Measurements from ENCODE around the gene SLC24A5.

The SLC24A5 gene

DNA sequence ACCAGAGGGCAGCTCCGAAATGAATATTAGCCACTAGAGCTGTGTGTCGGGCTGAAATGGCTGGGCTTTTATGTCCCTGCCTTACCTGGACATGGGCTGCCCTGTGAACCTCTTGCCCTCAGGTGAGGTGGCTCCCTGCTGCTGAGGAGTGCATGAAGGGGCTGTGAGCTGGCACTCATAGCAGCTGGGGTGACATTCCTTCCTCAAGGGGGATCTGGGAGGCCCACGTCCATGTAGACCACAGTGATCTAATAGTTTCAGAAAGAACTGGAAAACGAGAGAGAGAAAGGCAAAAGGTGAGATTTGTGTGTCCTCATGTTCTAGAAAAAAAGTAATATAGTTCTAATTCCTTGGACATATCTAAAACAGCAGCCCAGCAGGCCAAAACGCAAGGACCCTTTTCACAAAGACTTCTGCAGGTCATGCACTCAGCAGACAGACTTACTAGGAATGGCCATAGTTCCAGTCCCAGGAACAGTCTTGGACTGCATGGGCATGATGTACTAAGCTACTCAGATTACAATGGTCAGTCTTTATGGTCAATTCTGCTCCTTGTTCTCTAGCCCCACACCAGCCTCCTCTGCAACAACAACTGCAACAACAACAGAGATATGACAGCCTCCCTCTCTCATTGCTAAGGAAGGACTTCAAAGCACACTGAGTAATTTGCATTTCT lies 10.8 kb upstream of the SLC24A5 start:
- H2AFZ ChIP-seq (ENCODE audit: low read length, unreplicated experiment): no peak overlapping the region
- no peak overlapping the region for H3K27ac ChIP-seq (ENCODE audit: low read depth, low read length)
- H3K79me2 ChIP-seq (ENCODE audit: control insufficient read depth, insufficient read depth, low read length, unreplicated experiment): no peaks in the 10 kb centered on the region
- peaks cover 76% of the 10 kb centered on the region for H3K27me3 ChIP-seq (ENCODE audit: insufficient read depth, low read length)
- H3K36me3 ChIP-seq (ENCODE audit: insufficient read depth, low read length): no peaks in the 10 kb centered on the region
- H3K4me1 ChIP-seq (ENCODE audit: control insufficient read depth, insufficient read depth, low read length, unreplicated experiment): no peaks in the 10 kb centered on the region
- no peak overlapping the region for H3K4me3 ChIP-seq (ENCODE audit: low read depth, low read length)

DNA sequence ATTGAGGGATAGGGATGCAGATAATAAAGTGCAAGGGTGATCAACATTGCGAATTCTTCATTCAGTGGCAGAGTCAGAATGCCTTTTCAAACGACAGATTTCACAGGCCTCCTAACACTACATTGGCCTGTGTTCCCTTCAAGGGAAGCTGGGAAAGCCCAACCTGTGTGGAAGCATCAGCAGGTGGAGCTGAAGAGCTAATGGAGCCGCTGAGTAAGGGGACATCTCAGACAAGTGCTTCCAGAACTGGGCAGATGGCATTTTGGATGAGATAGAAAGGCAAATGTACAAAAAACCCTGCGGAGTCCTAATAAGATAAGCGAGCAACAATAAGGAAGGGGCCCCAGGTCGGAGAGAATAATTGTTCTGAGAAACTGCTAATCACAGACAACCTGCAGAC lies 8.5 kb upstream of the SLC24A5 start:
- Histone ChIP-seq H3K4me3 (ENCODE audit: low read depth, low read length) (no peak overlapping the region), H3K79me2 (ENCODE audit: control insufficient read depth, insufficient read depth, low read length, unreplicated experiment) (no peaks in the 10 kb centered on the region), H3K27me3 (ENCODE audit: insufficient read depth, low read length) (peaks cover 62% of the 10 kb centered on the region), H2AFZ (ENCODE audit: low read length, unreplicated experiment) (no peak overlapping the region), H3K36me3 (ENCODE audit: insufficient read depth, low read length) (no peaks in the 10 kb centered on the region), H3K27ac (ENCODE audit: low read depth, low read length) (no peak overlapping the region), H3K4me1 (ENCODE audit: control insufficient read depth, insufficient read depth, low read length, unreplicated experiment) (no peaks in the 10 kb centered on the region)

DNA sequence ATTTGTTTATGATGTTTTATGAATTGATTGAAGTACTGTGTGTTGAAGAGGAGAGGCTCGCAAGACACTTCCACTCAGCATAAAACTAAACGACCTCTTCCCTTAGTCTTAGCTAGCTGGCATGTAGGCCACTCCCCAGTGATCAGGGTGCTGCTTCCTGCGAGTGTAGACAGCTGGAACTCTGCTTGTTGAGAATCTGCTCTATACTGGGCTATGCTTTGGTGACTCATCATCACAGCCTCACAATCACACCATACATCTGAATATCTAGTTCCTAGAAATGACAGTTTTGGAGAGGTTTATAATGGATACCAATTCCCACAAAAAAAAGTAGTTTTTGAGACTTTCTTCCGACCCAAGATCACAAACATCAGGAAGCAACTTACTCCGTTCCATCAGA lies 1.5 kb upstream of the SLC24A5 start:
- peaks cover 21% of the 10 kb centered on the region for H3K27me3 ChIP-seq (ENCODE audit: insufficient read depth, low read length)

GRCh38 chr15:48121849-48122248 lies 1.1 kb downstream of the SLC24A5 start:
- Histone ChIP-seq H3K4me3 (ENCODE audit: low read depth, low read length) (no peak overlapping the region), H3K27me3 (ENCODE audit: insufficient read depth, low read length) (0 out of 2 replicates have a peak, but pooled peaks cover 7% of the 10 kb centered on the region), H3K27ac (ENCODE audit: low read depth, low read length) (no peak overlapping the region), H2AFZ (ENCODE audit: low read length, unreplicated experiment) (no peak overlapping the region), H3K36me3 (ENCODE audit: insufficient read depth, low read length) (no peaks in the 10 kb centered on the region), H3K79me2 (ENCODE audit: control insufficient read depth, insufficient read depth, low read length, unreplicated experiment) (no peaks in the 10 kb centered on the region), H3K4me1 (ENCODE audit: control insufficient read depth, insufficient read depth, low read length, unreplicated experiment) (no peaks in the 10 kb centered on the region)

More for the DNA sequence above, 1.5 kb upstream of the SLC24A5 start:
- Histone ChIP-seq H2AFZ (ENCODE audit: low read length, unreplicated experiment) (no peak overlapping the region), H3K4me1 (ENCODE audit: control insufficient read depth, insufficient read depth, low read length, unreplicated experiment) (no peaks in the 10 kb centered on the region), H3K4me3 (ENCODE audit: low read depth, low read length) (no peak overlapping the region), H3K36me3 (ENCODE audit: insufficient read depth, low read length) (no peaks in the 10 kb centered on the region), H3K79me2 (ENCODE audit: control insufficient read depth, insufficient read depth, low read length, unreplicated experiment) (no peaks in the 10 kb centered on the region), H3K27ac (ENCODE audit: low read depth, low read length) (no peak overlapping the region)

DNA sequence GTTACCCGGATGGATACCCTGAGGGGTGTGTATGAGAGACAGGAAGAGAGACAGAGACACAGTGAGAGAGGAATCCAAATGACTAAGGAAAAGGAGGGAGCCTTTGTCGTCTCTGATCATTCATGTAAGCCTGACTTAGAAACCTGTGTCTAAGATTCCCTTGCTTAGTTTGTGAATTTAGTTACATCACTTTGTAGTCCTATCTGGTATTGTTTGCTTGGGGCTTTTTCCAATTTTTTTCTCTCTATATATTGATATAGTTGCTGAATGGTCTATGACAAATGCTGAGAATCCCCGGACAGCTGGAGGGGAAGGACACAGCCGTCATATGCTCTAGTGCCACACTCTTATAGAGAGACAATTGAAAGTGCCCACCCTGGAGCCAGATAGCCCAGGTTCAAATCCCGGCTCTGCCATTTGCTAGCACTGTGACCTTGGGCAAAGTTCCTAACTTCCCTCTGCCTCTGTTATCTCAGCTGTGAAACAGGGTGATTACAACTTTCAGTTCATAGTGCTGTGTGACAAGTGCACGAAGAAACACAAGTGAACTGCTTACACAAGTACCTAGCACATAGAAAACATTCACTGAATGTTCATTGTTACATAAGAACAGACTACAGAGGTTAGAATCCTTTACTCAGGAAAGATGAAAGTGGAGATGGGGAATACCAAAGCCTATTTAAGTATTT lies 6.0 kb downstream of the SLC24A5 start:
- Histone ChIP-seq H3K36me3 (ENCODE audit: insufficient read depth, low read length) (no peaks in the 10 kb centered on the region), H3K27me3 (ENCODE audit: insufficient read depth, low read length) (no peaks in the 10 kb centered on the region), H3K27ac (ENCODE audit: low read depth, low read length) (no peak overlapping the region), H3K4me3 (ENCODE audit: low read depth, low read length) (no peak overlapping the region), H3K4me1 (ENCODE audit: control insufficient read depth, insufficient read depth, low read length, unreplicated experiment) (no peaks in the 10 kb centered on the region), H2AFZ (ENCODE audit: low read length, unreplicated experiment) (no peak overlapping the region), H3K79me2 (ENCODE audit: control insufficient read depth, insufficient read depth, low read length, unreplicated experiment) (no peaks in the 10 kb centered on the region)

GRCh38 chr15:48131324-48131723 lies 10.5 kb downstream of the SLC24A5 start:
- Histone ChIP-seq H3K4me1 (ENCODE audit: control insufficient read depth, insufficient read depth, low read length, unreplicated experiment) (no peaks in the 10 kb centered on the region), H3K79me2 (ENCODE audit: control insufficient read depth, insufficient read depth, low read length, unreplicated experiment) (no peaks in the 10 kb centered on the region), H3K27me3 (ENCODE audit: insufficient read depth, low read length) (no peaks in the 10 kb centered on the region), H3K27ac (ENCODE audit: low read depth, low read length) (no peak overlapping the region), H3K4me3 (ENCODE audit: low read depth, low read length) (no peak overlapping the region), H2AFZ (ENCODE audit: low read length, unreplicated experiment) (no peak overlapping the region), H3K36me3 (ENCODE audit: insufficient read depth, low read length) (no peaks in the 10 kb centered on the region)

- Histone ChIP-seq H3K27me3 (ENCODE audit: insufficient read depth, low read length) (no peaks in the 10 kb centered on the region), H3K4me3 (ENCODE audit: low read depth, low read length) (no peak overlapping the region), H3K36me3 (ENCODE audit: insufficient read depth, low read length) (no peaks in the 10 kb centered on the region), H3K27ac (ENCODE audit: low read depth, low read length) (no peak overlapping the region), H3K79me2 (ENCODE audit: control insufficient read depth, insufficient read depth, low read length, unreplicated experiment) (no peaks in the 10 kb centered on the region), H2AFZ (ENCODE audit: low read length, unreplicated experiment) (no peak overlapping the region), H3K4me1 (ENCODE audit: control insufficient read depth, insufficient read depth, low read length, unreplicated experiment) (peaks cover 4% of the 10 kb centered on the region)
These were observed 12.1 kb downstream of the SLC24A5 start for GRCh38 chr15:48132874-48133273.

DNA sequence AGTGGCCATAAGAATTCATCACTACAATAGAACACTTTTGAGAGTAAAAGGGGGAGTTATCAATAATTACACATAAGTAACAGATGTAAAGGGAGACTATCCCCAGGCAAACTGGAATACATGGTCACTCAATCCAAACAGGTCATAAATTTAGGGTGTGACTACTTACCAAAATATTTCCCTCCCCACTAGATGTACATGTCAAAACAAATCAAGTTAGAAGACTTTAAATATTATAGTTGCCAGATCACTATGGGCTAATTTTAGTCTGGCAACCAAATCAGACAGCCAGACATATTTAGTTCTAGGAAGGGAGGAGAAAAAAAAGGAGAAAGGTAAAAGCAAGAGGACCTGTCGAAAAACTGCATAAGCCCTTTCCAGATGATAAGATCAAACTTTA lies 23.1 kb downstream of the SLC24A5 start:
- Histone ChIP-seq H3K36me3 (ENCODE audit: insufficient read depth, low read length) (no peaks in the 10 kb centered on the region), H3K27me3 (ENCODE audit: insufficient read depth, low read length) (no peaks in the 10 kb centered on the region), H3K4me3 (ENCODE audit: low read depth, low read length) (peak overlapping the region; percentile 59), H3K4me1 (ENCODE audit: control insufficient read depth, insufficient read depth, low read length, unreplicated experiment) (peaks cover 40% of the 10 kb centered on the region), H2AFZ (ENCODE audit: low read length, unreplicated experiment) (peak overlapping the region; percentile 47), H3K27ac (ENCODE audit: low read depth, low read length) (no peak overlapping the region), H3K79me2 (ENCODE audit: control insufficient read depth, insufficient read depth, low read length, unreplicated experiment) (no peaks in the 10 kb centered on the region)

DNA sequence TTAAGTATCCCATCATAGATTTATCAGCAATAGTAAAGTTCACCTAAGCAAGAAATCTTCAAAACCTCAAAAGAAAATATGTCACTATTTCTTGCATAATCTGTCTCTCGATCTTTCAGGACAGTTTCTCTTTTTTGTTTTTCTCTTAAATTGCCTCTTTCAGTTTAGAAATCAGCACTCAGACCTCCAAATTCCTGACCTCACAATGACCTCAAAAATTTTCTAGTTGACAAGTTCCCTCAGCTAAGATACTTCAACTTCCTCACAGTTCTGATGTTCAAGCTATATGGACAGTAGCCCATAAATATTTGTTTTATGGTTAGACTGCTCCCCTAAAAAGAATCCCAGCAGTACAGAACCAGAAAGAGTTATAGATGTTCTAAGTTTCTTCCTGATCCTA lies 24.1 kb downstream of the SLC24A5 start:
- Histone ChIP-seq H3K27me3 (ENCODE audit: insufficient read depth, low read length) (no peaks in the 10 kb centered on the region), H3K27ac (ENCODE audit: low read depth, low read length) (peak overlapping the region; percentile 28), H3K4me1 (ENCODE audit: control insufficient read depth, insufficient read depth, low read length, unreplicated experiment) (peaks cover 47% of the 10 kb centered on the region), H2AFZ (ENCODE audit: low read length, unreplicated experiment) (peak overlapping the region; percentile 47), H3K79me2 (ENCODE audit: control insufficient read depth, insufficient read depth, low read length, unreplicated experiment) (no peaks in the 10 kb centered on the region), H3K36me3 (ENCODE audit: insufficient read depth, low read length) (no peaks in the 10 kb centered on the region), H3K4me3 (ENCODE audit: low read depth, low read length) (peak overlapping the region; percentile 59)

DNA sequence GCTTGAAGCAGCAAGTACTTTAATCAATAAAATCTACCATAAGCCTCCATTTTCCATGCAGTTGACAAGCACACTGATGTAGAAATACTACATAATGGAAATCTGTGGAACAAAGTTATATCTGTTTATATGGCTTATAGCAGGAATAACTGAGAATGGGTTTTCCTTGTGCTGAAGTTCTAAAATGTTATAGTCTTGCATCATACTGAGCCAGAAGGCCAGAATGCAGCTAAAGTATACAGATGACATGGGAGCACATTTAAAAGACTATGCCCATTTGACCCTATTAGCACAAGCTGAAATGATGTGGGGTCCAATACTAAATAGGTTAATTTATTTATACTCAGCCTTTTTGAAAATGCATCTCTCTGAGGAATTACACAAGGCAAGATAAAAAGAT lies 25.1 kb downstream of the SLC24A5 start:
- no peak overlapping the region for H3K4me3 ChIP-seq (ENCODE audit: low read depth, low read length)
- H3K79me2 ChIP-seq (ENCODE audit: control insufficient read depth, insufficient read depth, low read length, unreplicated experiment): no peaks in the 10 kb centered on the region
- H3K27ac ChIP-seq (ENCODE audit: low read depth, low read length): no peak overlapping the region
- peak overlapping the region; percentile 47 for H2AFZ ChIP-seq (ENCODE audit: low read length, unreplicated experiment)
- H3K36me3 ChIP-seq (ENCODE audit: insufficient read depth, low read length): no peaks in the 10 kb centered on the region
- no peaks in the 10 kb centered on the region for H3K27me3 ChIP-seq (ENCODE audit: insufficient read depth, low read length)
- peaks cover 55% of the 10 kb centered on the region for H3K4me1 ChIP-seq (ENCODE audit: control insufficient read depth, insufficient read depth, low read length, unreplicated experiment)

- no peak overlapping the region for H3K27ac ChIP-seq (ENCODE audit: low read depth, low read length)
- H3K27me3 ChIP-seq (ENCODE audit: insufficient read depth, low read length): no peaks in the 10 kb centered on the region
- peaks cover 55% of the 10 kb centered on the region for H3K4me1 ChIP-seq (ENCODE audit: control insufficient read depth, insufficient read depth, low read length, unreplicated experiment)
- no peaks in the 10 kb centered on the region for H3K79me2 ChIP-seq (ENCODE audit: control insufficient read depth, insufficient read depth, low read length, unreplicated experiment)
- no peak overlapping the region for H3K4me3 ChIP-seq (ENCODE audit: low read depth, low read length)
- no peaks in the 10 kb centered on the region; the same call in 1 of the 2 replicates for H3K36me3 ChIP-seq (ENCODE audit: insufficient read depth, low read length)
- H2AFZ ChIP-seq (ENCODE audit: low read length, unreplicated experiment): no peak overlapping the region
These were observed 26.6 kb downstream of the SLC24A5 start for GRCh38 chr15:48147358-48147757.
